HG03045 (cell line): Measurements from ENCODE around the gene SGMS1.
"Not testable (repeated sequence)": the region's sequence is repeated elsewhere in the genome, so short reads cannot be mapped to it uniquely, and the experiment has no call there.

Experiments
- ATAC-seq: cut with Tn5 transposase; IDR thresholded peaks from one replicate; pipeline ENCODE4 v1.9.1; 2021; ENCODE audit warnings: mild to moderate bottlenecking, moderate library complexity; ENCODE audit not compliant: unreplicated experiment

The SGMS1 gene

GRCh38 chr10:50541317-50541716 is 82.4 kb downstream of the SGMS1 start:
- ATAC-seq = no peak

GRCh38 chr10:50540826-50541122 is 83.0 kb downstream of the SGMS1 start:
- peak; percentile 11 for ATAC-seq

- peak; percentile 42 for ATAC-seq
Measured at GRCh38 chr10:50540069-50540825, 83.5 kb downstream of the SGMS1 start.

GRCh38 chr10:50538555-50539398 is 85.0 kb downstream of the SGMS1 start:
- ATAC-seq = peak; percentile 47

DNA sequence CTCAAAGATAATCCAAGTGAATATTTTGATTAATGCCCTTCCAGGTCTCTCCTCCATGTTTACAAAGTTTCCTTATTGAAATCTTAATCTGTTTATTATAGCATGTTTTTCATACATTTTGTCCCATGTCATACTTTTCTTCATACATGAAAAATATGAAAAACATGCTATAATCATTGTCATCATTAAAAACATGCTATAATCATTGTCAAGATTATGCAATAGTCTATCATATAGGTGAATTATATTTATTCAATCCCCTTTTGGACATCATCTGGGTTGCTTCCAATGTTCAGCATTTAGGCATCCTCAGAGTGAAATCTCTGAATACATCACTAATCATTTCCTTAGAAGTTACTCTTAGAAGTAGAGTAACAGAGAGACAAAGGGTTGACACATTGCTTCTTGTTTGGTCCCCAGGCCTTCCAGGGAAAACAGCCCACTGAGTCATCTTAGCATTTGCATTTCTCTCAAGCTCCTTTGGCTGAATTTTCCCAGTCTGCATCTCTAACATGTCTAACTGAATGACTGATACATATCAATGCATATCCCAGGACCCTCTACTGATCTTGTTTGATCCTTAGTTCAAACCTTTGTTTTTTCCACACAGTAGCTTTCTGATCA is 87.0 kb downstream of the SGMS1 start:
- ATAC-seq = no peak

GRCh38 chr10:50534748-50535376 is 88.9 kb downstream of the SGMS1 start:
- not testable (repeated sequence) for ATAC-seq

DNA sequence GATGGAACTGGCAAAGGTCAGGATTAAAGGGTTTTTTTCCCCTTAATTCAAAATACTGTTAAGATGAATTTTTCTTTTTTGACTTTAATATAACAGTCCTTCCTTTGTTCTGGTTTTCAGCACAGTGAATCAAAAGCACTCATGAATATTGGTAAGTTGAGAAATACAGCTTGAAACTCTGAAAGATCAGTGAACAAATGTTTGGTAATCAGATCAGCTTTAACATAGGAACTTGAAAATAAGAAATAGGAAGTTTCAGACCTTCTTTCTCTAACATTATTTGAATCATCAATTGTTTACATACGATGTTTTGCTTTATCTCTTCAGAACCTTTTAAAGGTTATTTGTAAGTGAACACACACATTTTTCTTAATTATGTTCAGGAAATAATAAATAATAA is 90.5 kb downstream of the SGMS1 start:
- no peak for ATAC-seq

DNA sequence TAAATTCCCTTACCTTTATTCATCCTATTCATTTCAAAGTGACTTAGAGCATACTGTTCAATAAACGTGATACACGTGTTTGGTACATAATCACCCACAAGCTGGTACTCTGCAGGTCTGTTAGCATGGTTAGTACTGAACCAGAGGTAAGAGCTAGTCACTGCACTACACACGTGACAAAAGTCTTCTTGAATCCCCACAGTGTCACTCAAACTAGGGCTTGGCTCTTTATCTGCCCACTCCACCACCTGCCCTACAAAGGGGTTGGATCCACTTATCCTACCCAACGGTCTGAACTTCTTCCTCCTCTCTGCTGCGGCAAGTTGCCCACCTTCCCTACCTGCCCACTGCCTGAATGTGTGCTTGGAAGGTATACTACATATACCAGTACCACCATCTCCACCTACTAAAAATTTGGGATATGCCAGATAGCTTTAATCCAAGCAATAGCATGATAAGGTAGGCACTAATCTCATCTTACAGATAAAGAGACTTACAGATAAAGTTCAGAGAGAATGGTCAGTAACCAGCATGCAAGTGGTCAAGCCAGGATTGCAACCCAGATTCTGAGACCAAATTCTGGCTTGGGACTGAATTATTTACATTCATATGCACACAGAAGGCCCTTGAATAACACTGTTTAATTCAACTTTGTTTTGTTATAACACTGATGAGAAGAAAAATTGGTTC is 92.2 kb downstream of the SGMS1 start:
- no peak for ATAC-seq

DNA sequence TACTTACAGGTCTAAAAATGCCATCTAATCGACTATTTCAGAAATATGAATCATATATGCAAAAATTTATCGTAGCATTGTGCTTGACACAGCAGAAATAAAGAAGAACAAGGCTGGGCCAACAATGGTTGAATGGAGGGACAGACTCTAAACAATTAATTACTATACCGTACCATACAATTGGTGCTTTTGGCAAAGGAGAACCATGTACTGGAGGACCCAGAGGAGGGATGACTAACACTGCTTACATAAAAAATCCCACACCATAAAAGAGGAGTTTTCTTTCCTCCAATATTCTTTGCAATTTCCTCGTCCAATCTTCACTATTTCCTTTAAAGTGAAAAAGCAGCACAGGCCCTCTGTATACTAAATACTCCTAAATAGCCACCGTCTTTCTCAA is 94.1 kb downstream of the SGMS1 start:
- no peak for ATAC-seq

- ATAC-seq = no peak
Measured at GRCh38 chr10:50528206-50528605, 95.5 kb downstream of the SGMS1 start.

DNA sequence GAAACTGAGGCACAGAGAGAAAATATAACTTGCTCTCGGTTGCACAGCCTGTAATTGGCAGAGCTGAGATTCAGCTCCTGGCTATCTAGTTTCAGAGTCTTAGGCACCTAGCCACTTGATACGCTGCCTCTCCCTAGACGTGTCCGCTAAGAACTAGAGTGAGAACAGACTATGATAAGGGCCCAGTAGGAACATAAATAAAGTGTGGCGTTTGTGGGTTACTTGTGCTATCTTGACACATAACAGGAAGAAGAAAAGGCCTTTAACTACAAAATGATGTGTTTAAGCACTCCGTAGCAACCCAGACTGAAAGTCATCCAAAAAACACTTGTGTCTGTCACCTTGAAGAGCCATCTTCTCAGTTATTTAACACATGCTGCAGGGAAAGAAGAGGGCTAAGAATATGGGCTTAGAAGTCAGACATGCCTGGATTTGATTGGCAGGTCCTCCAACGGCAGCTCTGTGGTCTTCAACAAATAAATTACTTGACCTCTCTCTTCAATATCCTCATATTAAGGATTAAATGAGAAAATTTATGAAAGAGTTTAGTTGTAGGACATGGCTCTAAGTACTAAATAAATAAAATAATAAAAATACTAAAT is 96.2 kb downstream of the SGMS1 start:
- no peak for ATAC-seq

GRCh38 chr10:50526185-50526584 is 97.6 kb downstream of the SGMS1 start:
- no peak for ATAC-seq

DNA sequence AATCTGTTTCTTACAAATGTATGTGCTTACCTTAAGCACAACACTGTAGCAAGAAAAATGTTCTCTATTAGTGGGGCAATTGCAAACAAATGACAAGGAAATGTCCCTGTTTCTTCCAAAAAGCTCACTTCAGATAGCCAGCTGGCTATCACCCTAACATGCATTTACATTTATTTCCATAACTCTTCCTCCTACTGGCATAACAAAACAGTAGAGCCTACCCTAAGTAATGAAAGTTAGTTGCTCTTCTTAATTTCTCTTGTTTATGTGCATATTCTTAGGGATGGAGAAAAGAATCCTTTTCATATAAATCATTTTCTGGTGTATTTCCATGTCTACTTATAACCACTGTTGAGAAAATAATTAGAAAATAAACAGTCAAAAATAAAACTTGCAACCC is 100.4 kb downstream of the SGMS1 start:
- ATAC-seq = no peak

DNA sequence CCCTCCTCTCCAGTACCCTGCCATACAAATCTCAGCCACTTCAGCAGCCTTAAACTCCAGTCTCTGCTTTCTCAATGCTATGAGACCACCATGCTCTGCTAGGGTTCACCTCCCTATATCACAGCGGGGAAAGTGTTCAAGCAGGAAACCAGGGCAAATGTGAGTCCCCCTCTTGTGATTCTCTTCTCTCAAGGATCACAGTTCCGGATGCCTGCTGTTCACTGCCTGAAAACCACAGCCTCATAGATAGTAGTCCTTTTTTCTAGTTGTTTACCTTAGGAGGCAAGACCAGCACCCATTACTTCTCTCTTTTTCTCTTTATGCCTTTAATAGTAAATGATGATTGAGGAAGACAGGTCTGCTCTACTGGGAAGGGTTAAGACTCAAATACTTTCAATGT is 100.8 kb downstream of the SGMS1 start:
- ATAC-seq = no peak

DNA sequence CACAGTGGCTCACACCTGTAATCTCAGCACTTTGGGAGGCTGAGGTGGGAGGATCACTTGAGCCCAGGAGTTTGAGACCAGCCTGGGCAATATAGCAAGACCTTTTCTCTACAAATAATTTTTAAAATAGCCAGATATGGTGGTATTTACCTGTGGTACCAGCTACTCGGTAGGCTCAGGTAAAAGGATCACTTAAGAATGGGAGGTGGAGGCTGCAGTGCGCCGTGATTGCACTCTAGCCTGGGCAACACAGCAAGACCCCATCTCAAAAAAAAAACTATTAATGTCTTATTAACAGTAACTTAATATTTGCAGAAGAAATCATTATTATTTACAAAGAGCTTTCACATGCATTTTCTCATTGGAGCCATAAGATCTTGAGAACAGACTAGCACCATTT is 103.6 kb downstream of the SGMS1 start:
- ATAC-seq = no peak

DNA sequence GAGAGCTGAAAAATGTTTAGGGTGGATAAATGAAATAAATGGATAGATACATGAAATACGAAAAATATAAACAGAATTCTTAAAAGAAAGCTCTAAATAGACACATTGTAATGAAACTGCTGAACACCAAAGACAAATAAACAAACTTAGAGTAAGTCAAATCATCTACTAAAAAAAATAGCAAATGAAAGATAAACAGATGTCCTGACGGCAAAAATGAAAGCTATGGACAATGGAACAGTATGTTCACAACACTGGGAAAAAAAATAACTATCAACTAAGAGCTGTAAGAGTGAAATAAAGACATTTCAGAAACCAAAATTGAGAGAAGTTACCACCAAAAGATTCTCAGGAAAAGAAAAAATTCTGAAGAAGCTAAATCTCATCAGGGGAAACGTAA is 106.1 kb downstream of the SGMS1 start:
- ATAC-seq = no peak

GRCh38 chr10:50516171-50516570 is 107.6 kb downstream of the SGMS1 start:
- no peak for ATAC-seq

DNA sequence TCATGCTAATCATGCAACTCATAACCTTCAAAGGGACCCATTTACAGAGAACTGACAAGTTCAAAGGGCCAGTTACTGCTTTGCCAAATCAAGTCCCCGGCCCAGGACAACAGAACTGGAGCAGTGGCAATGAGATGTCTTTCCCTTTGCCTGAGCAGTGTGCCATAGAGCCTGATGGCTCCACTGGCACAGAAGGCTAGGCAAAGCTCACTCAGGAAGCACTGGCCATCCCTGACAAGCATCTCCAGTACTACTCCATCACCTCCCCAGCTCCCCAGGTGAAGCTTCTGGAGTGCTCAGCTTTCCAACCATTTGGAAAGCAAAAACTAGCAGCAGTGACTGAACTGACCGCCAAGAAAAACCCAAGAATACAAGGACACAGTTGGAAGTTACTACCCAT is 108.3 kb downstream of the SGMS1 start:
- no peak for ATAC-seq

GRCh38 chr10:50514995-50515394 is 108.8 kb downstream of the SGMS1 start:
- no peak for ATAC-seq

DNA sequence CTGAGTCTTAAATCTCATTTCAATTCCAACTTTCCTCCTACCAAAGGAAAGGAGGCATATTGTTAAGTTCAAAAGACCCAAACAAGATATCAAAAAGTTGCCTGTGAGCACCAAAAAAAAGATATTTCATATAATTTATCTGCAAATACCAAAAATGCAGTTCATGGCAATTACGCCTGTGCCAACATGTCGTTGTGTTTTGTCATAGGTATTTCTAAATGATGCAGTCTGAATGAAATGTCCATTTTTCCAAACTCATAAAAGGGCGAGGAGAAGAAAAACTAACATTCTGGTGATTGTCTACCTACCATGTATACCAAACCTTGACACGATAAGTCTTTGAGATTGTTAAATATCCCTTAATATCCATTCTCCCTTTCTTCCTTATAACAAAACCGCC is 109.8 kb downstream of the SGMS1 start:
- ATAC-seq = no peak
